Bronchial epithelial cell (primary cell): Measurements from ENCODE around the gene GLI3. TPM values are rescaled to one million over a fixed set of nuclear protein-coding genes. Genes with fewer than 3 reads are reported as not detected.

Source experiments
- DNase-seq: peaks from one replicate; pipeline ENCODE4 v3.0.0-alpha.2; 2010; ENCODE audit warnings: low read depth
- FAIRE-seq: peaks from 2 replicates; lab custom pipeline; 2011; peaks lifted over from hg19 to GRCh38; lab: Jason Lieb, UNC
- H3K27me3 ChIP-seq: 2 replicates; pipeline ENCODE4 v1.5.1; 2011; ENCODE audit warnings: low read length; ENCODE audit not compliant: control insufficient read depth, insufficient read depth
- H3K36me3 ChIP-seq: 2 replicates; pipeline ENCODE4 v1.5.1; 2011; ENCODE audit warnings: low read length; ENCODE audit not compliant: control insufficient read depth, insufficient read depth
- H3K4me3 ChIP-seq: 2 replicates; pipeline ENCODE4 v1.5.1; 2011; ENCODE audit warnings: mild to moderate bottlenecking, low read depth, low read length, control low read depth
- CTCF ChIP-seq: IDR thresholded peaks from 2 replicates; pipeline ENCODE4 v1.5.1; 2011; ENCODE audit warnings: mild to moderate bottlenecking, moderate library complexity, low read length, control low read depth, inconsistent platforms; ENCODE audit not compliant: insufficient read depth, severe bottlenecking
- total RNA-seq: library from RNA; depleted of rRNA; stranded (reverse); fragments of >200 nt; gene quantifications from 2 replicates; pipeline ENCODE4 v1.2.1, GENCODE V29; 2014

GLI3 gene
- total RNA-seq, 1 donor from 2014 or later, result 1.3 TPM

DNA sequence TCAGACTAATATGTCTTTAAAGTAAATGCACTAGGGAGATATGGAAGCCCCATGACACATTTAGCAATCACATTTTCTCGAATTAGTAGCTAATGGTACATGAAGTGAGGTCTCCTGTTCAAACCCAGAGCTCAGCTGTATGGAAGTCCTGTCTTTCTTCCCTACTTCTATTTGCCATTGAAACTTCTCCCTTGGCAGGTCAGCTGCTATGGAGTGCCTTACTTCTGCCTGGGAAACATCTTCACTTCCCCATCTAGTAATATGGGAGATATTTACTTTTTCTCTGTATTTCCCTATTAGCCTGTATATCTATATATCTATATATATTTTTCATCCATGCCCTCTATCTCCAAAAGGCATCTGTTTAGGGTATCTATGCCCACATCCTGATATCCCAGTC, 308.8 kb downstream of the GLI3 start:
- Histone ChIP-seq H3K27me3 (no peaks in the 10 kb centered on the region), H3K4me3 (no peak overlapping the region), H3K36me3 (no peaks in the 10 kb centered on the region)
- DNase-seq, result no peak
- TF ChIP-seq CTCF, result no peak
- no peak for FAIRE-seq

GRCh38 chr7:41927380-41927779, 309.6 kb downstream of the GLI3 start:
- Histone ChIP-seq H3K27me3 (no peaks in the 10 kb centered on the region), H3K4me3 (no peak overlapping the region), H3K36me3 (no peaks in the 10 kb centered on the region)
- DNase-seq (no peak), FAIRE-seq (no peak)
- no peak for TF ChIP-seq CTCF

DNA sequence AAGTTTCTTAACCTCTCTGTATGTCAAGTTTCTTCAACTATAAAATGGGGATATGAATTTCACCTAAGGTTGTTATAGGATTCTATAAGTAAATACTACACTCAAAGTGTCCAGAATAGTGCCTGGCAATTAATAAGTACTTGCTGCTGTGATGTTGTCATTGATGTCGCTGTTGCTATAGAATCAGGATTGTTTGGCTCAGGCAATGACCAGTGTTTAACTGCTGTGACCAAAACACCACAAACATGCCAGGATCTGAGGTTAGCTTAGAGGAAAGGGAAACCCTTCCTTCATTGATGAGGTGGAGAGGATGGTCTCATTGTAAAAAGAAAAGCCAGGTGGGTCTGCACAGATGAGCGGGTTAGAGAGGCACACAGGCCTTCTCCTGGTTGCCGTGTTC, 311.1 kb downstream of the GLI3 start:
- TF ChIP-seq CTCF, result no peak
- DNase-seq, result no peak
- FAIRE-seq, result no peak
- H3K36me3 ChIP-seq, result no peaks in the 10 kb centered on the region
- H3K27me3 ChIP-seq, result no peaks in the 10 kb centered on the region
- no peak overlapping the region for H3K4me3 ChIP-seq

DNA sequence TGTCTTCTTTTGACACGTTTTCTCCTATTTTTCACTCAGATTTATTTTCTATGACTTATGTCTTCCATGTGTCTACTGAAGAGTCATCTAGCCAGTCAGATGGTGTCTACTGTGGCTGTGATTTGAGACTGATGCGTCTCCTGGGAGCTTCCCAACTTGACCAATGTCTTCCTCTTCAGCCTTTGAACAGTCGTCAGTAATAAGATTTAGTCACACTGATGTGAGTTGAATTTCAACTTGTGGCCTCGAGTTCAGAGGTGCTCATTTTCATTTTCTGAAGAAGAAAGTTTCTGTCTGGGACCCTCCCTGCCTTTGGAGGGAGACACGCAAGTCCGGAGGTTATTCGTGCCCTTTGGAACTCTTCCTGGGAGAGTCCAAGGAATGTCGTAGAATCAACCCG, 312.2 kb downstream of the GLI3 start:
- Histone ChIP-seq H3K4me3 (no peak overlapping the region), H3K27me3 (no peaks in the 10 kb centered on the region), H3K36me3 (no peaks in the 10 kb centered on the region)
- FAIRE-seq, result no peak
- DNase-seq, result no peak
- TF ChIP-seq CTCF, result no peak

DNA sequence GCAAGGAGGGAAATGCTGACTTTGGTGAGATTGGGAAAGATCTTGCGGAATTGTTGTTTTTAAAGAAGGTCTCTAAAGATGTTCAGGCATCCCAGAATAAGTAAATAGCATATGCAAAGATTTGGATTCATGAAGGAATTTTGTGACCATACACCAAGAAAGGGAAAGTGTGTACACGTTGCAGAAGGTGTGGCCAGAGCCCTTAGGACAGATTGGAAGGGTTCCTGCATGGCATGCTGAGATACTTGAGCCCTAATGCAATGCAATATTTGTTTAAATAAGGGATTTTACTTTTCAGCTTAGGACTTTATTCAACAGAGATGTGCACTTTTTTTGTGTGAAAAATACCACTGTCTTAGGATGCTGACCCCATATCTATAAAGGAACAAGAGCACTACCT, 314.6 kb downstream of the GLI3 start:
- TF ChIP-seq CTCF, result no peak
- Histone ChIP-seq H3K4me3 (no peak overlapping the region), H3K36me3 (no peaks in the 10 kb centered on the region), H3K27me3 (no peaks in the 10 kb centered on the region)
- DNase-seq (no peak), FAIRE-seq (no peak)

- DNase-seq (no peak), FAIRE-seq (peak; percentile 36)
- TF ChIP-seq CTCF, result no peak
- Histone ChIP-seq H3K4me3 (no peak overlapping the region), H3K36me3 (no peaks in the 10 kb centered on the region), H3K27me3 (no peaks in the 10 kb centered on the region)
Observed at GRCh38 chr7:41921453-41921981, 315.5 kb downstream of the GLI3 start.
